Right lobe of liver (tissue), 6 donors: ENCODE measurements around the gene STAP2. TPM values are rescaled to one million over a fixed set of nuclear protein-coding genes. Genes with fewer than 3 reads are reported as not detected.

Source experiments
- ATAC-seq, 4 donors: fragments of 200-7000 bp; cut with Tn5 transposase; one replicate each; pipeline ENCODE4 v1.9.1; 2020; ENCODE audit warnings: mild to moderate bottlenecking in 4 of 4, moderate library complexity in 4 of 4
- DNase-seq, 3 donors: peaks; one replicate each; pipeline ENCODE4 v3.0.0-alpha.2; 2020
- H3K27ac ChIP-seq, 3 donors: fragments of 200-600 bp; one replicate each; pipeline ENCODE4 v1.8.0; 2022
- H3K27me3 ChIP-seq, 2 donors: fragments of 200-600 bp; one replicate each; pipeline ENCODE4 v1.8.0; 2022
- H3K36me3 ChIP-seq, 4 donors: fragments of 200-600 bp; sonication (generic) in 1 of 4; one replicate each; pipeline versions ENCODE4 v1.5.1 to v1.8.0; 2017 to 2022; ENCODE audit warnings: control low read depth in 1 of 4
- H3K4me1 ChIP-seq, 4 donors: fragments of 200-600 bp; sonication (generic) in 1 of 4; one replicate each; pipeline versions ENCODE4 v1.5.1 to v1.8.0; 2017 to 2022; ENCODE audit warnings: control low read depth in 1 of 4
- H3K4me3 ChIP-seq, 3 donors: fragments of 200-600 bp; one replicate each; pipeline ENCODE4 v1.8.0; 2022
- H3K9me3 ChIP-seq, 4 donors: fragments of 200-600 bp; sonication (generic) in 1 of 4; one replicate each; pipeline versions ENCODE4 v1.5.1 to v1.8.0; 2017 to 2022; ENCODE audit warnings: control low read depth in 1 of 4
- CTCF ChIP-seq, 4 donors: fragments of 200-600 bp in 3 of 4; fragments of 450-650 bp in 1 of 4; IDR thresholded peaks; one replicate each; pipeline versions ENCODE4 v1.5.1 to v1.8.0; 2016 to 2022; ENCODE audit warnings: antibody characterized with exemption in 4 of 4, mild to moderate bottlenecking in 2 of 4
- POLR2A ChIP-seq: fragments of 450-650 bp; IDR thresholded peaks from one replicate; pipeline ENCODE4 v1.6.1; 2017; ENCODE audit warnings: antibody characterized with exemption, mild to moderate bottlenecking
- WGBS: methylation state at CpG from one replicate; pipeline ENCODE4 v1.1.6; 2018; ENCODE audit warnings: low coverage, low lambda C conversion rate; ENCODE audit not compliant: insufficient coverage; ENCODE audit errors: missing lambda C conversion rate; 5-methylcytosine and 5-hydroxymethylcytosine counted together
- intact Hi-C, 2 donors: fragments of 100-400 bp; cut with DNase I; formaldehyde crosslinking; loops; one replicate each; pipeline versions ENCODE4 v1.11.2 to v1.14.1; 2022
- total RNA-seq, 6 experiments: library from RNA; depleted of rRNA in 2 of 6; stranded (reverse); fragments of >200 nt in 2 of 6; fragmentation: NEBNext Ultra II Directional in 3 of 6; extraction: Animal tissue kit (Norgen Biotek cat#: 25700) in 3 of 6; gene quantifications; one replicate each; pipeline versions ENCODE4 v1.1.0 to v1.2.4, GENCODE V29; 2016 to 2023
- donor health status: DM: no; HTN: yes; CAD: no.
- donor health status: DM: no; HTN: no; CAD: no.
- donor health status: DM: no; HTN: no; CAD: no.
- donor health status: DM: no; HTN: yes; CAD: no.
- donor health status: DM: no; HTN: yes; CAD: no.

STAP2 gene
- total RNA-seq, 6 experiments from 2014 or later: 21.4 to 51.5 (median 43.0) TPM

- no peaks in the 10 kb centered on the region for H3K27me3 ChIP-seq
- no peak for TF ChIP-seq POLR2A
- peak in 1 of 4 donors; percentile 12 for TF ChIP-seq CTCF (IDR thresholded peaks at IDR 0.05)
- H3K27ac ChIP-seq: no peak overlapping the region
- H3K4me1 ChIP-seq: no peaks in the 10 kb centered on the region
- H3K9me3 ChIP-seq: no peaks in the 10 kb centered on the region
- intact Hi-C loops: no loop called here
- peak overlapping the region in 2 of 3 donors; percentile 18 to 24 for H3K4me3 ChIP-seq
- ATAC-seq (peak; percentile 70 to 94 (median 84)), DNase-seq (peak in 1 of 3 donors; percentile 64)
- 16% methylated on average over 9 of the region's 12 CpGs for WGBS
- H3K36me3 ChIP-seq: no peaks in the 10 kb centered on the region
Observed at GRCh38 chr19:4313847-4314490, 24.7 kb downstream of the STAP2 start.

GRCh38 chr19:4310247-4311121 lies 28.1 kb downstream of the STAP2 start:
- no peaks in the 10 kb centered on the region for H3K9me3 ChIP-seq
- H3K36me3 ChIP-seq: no peaks in the 10 kb centered on the region
- H3K4me3 ChIP-seq: no peak overlapping the region
- TF ChIP-seq POLR2A (no peak), CTCF (IDR thresholded peaks at IDR 0.05) (no peak)
- H3K27me3 ChIP-seq: no peaks in the 10 kb centered on the region
- no peaks in the 10 kb centered on the region for H3K4me1 ChIP-seq
- intact Hi-C loops: no loop called here
- ATAC-seq (peak in 2 of 4 donors; percentile 8 to 11), DNase-seq (no peak)
- no peak overlapping the region for H3K27ac ChIP-seq
- 70% methylated on average over 2 of the region's 22 CpGs for WGBS

- TF ChIP-seq POLR2A (no peak), CTCF (IDR thresholded peaks at IDR 0.05) (no peak)
- DNase-seq (no peak), ATAC-seq (no peak)
- intact Hi-C loops: no loop called here
- WGBS: 72% methylated on average over 6 of the region's 16 CpGs
- H3K9me3 ChIP-seq: no peaks in the 10 kb centered on the region
- H3K36me3 ChIP-seq: no peaks in the 10 kb centered on the region
- H3K4me1 ChIP-seq: no peaks in the 10 kb centered on the region
- no peaks in the 10 kb centered on the region for H3K27me3 ChIP-seq
- no peak overlapping the region for H3K27ac ChIP-seq
- no peak overlapping the region for H3K4me3 ChIP-seq
Observed at GRCh38 chr19:4305659-4306058, 33.0 kb downstream of the STAP2 start.

- TF ChIP-seq CTCF (IDR thresholded peaks at IDR 0.05) (no peak), POLR2A (no peak)
- no peaks in the 10 kb centered on the region for H3K27me3 ChIP-seq
- no peak for ATAC-seq
Observed at GRCh38 chr19:4305257-4305612, 33.4 kb downstream of the STAP2 start.

More at GRCh38 chr19:4305257-4305612, 33.4 kb downstream of the STAP2 start:
- intact Hi-C loops: no loop called here
- no peaks in the 10 kb centered on the region for H3K4me1 ChIP-seq
- H3K27ac ChIP-seq: no peak overlapping the region
- 74% methylated on average over 7 of the region's 7 CpGs for WGBS
- H3K36me3 ChIP-seq: no peaks in the 10 kb centered on the region
- H3K4me3 ChIP-seq: no peak overlapping the region
- H3K9me3 ChIP-seq: no peaks in the 10 kb centered on the region
- no peak for DNase-seq
